Panc1 (cell line): Measurements from ENCODE around the gene CTNNA1. TPM values are rescaled to one million over a fixed set of nuclear protein-coding genes. Genes with fewer than 3 reads are reported as not detected.

Experiments
- ATAC-seq: fragments of 200-7000 bp; cut with Tn5 transposase; 2 replicates; pipeline ENCODE4 v1.9.1; 2020; ENCODE audit warnings: mild to moderate bottlenecking, moderate library complexity
- BruUV-seq: library from RNA; stranded (reverse); fragments of 400-500 nt; replicated peaks from 2 replicates; lab custom pipeline; 2021; lab: Mats Ljungman, UMichigan
- CTCF ChIA-PET: fragments of 300-600 bp; sonication (Branson Sonifier 250); formaldehyde crosslinking; loops from one replicate; lab custom pipeline; 2022; ENCODE audit warnings: antibody characterized with exemption; lab: Charles Lee
- POLR2A ChIA-PET: fragments of 300-600 bp; sonication (Branson Sonifier 250); formaldehyde crosslinking; loops from one replicate; lab custom pipeline; 2022; ENCODE audit warnings: antibody characterized with exemption; lab: Charles Lee
- DNase-seq: peaks from one replicate; pipeline ENCODE4 v3.0.0-alpha.2; 2010; ENCODE audit warnings: low read depth, low spot score
- H3K27ac ChIP-seq: 2 replicates; pipeline ENCODE4 v1.5.1; 2011; ENCODE audit warnings: mild to moderate bottlenecking, low read length, inconsistent platforms
- H3K27me3 ChIP-seq: fragments of 200-500 bp; sonication (Bioruptor generic); 2 replicates; pipeline ENCODE4 v1.6.0; 2014; ENCODE audit warnings: low read length, inconsistent platforms; ENCODE audit not compliant: control insufficient read depth, insufficient read depth
- H3K36me3 ChIP-seq: fragments of 200-500 bp; sonication (Bioruptor generic); 2 replicates; pipeline ENCODE4 v1.5.1; 2014; ENCODE audit warnings: inconsistent platforms, mild to moderate bottlenecking, low read length, moderate library complexity; ENCODE audit not compliant: control insufficient read depth, insufficient read depth
- H3K4me1 ChIP-seq: 2 replicates; pipeline ENCODE4 v1.5.1; 2011; ENCODE audit warnings: inconsistent platforms, mild to moderate bottlenecking, low read length, moderate library complexity; ENCODE audit not compliant: control insufficient read depth, insufficient read depth
- H3K4me3 ChIP-seq, 2 experiments: 2 replicates each; pipeline ENCODE4 v1.5.1; 2011 to 2012; ENCODE audit warnings: low read depth in 2 of 2, low read length in 2 of 2, mild to moderate bottlenecking in 2 of 2, inconsistent platforms in 1 of 2, moderate library complexity in 1 of 2
- H3K9me3 ChIP-seq: fragments of 200-500 bp; sonication (Bioruptor generic); 2 replicates; pipeline ENCODE4 v1.5.1; 2014; ENCODE audit warnings: low read depth, mild to moderate bottlenecking, inconsistent platforms, low read length, moderate library complexity; ENCODE audit not compliant: control insufficient read depth, insufficient read depth
- POLR2AphosphoS5 ChIP-seq: IDR thresholded peaks from 2 replicates; pipeline ENCODE4 v1.6.1; 2012; ENCODE audit warnings: mild to moderate bottlenecking, low read depth, low read length, moderate library complexity
- SIN3A ChIP-seq: IDR thresholded peaks from 2 replicates; pipeline ENCODE4 v1.6.1; 2012; ENCODE audit warnings: low read depth, mild to moderate bottlenecking, low read length, moderate library complexity, borderline replicate concordance; ENCODE audit not compliant: insufficient read depth
- TCF7L2 ChIP-seq: IDR thresholded peaks from 2 replicates; pipeline ENCODE4 v1.6.1; 2011; ENCODE audit warnings: mild to moderate bottlenecking, low read depth, low read length, inconsistent platforms
- in situ Hi-C: cut with HindIII; loops from 2 replicates; pipeline ENCODE4 v1.10.0; 2016; ENCODE audit warnings: low sequenced_read_pairs, low pct_unique_long_range_greater_than_20kb
- intact Hi-C: fragments of 100-400 bp; cut with micrococcal nuclease; formaldehyde crosslinking; loops from one replicate; pipeline ENCODE4 v1.10.0; 2022; ENCODE audit not compliant: unreplicated experiment
- total RNA-seq: library from RNA; stranded (reverse); gene quantifications from one replicate; pipeline ENCODE4 v1.2.1, GENCODE V29; 2021; ENCODE audit not compliant: unreplicated experiment
- TF ChIP-seq, protein P1 (sequence below): fragments of 450-650 bp; IDR thresholded peaks from 2 replicates; pipeline ENCODE4 v1.5.1; 2017; ENCODE audit warnings: mild to moderate bottlenecking
- TF ChIP-seq, protein P2 (sequence below), 2 experiments: IDR thresholded peaks; 2 replicates each; pipeline ENCODE4 v1.6.1; 2011 to 2012; ENCODE audit warnings: low read depth in 2 of 2, control low read depth in 1 of 2, low read length in 1 of 2, mild to moderate bottlenecking in 1 of 2, moderate library complexity in 1 of 2; ENCODE audit not compliant: insufficient read depth in 1 of 2

Gene CTNNA1
- total RNA-seq, 1 experiment from 2014 or later, result 298 TPM

DNA sequence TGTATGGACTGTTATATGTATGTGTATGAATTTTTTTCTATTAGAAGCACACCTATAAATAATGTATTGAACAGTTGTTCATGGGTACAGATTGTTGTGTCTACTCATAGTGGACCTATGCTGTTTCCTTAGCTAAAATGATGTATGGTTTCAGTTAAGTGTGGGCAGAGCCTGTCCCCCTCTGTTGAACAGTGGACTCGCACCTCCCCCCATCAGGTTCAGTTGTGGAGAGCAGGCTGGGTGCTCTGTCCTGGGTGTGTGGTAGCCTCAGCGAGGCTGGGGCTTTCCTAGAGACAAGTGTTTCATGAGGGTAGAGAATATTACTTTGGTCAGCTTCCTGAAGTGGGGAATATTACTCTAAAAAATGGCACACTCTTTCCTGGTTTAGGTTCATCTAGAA, 169.3 kb downstream of the CTNNA1 start:
- intact Hi-C loops (no loop called here), in situ Hi-C loops (no loop called here)
- no peaks in the 10 kb centered on the region for H3K9me3 ChIP-seq
- no TSS peak for BruUV-seq
- H3K36me3 ChIP-seq, result peaks cover 5% of the 10 kb centered on the region
- H3K27me3 ChIP-seq, result no peaks in the 10 kb centered on the region
- CTCF ChIA-PET, result interaction anchor here (0.6 kb wide), 1 partner anchor 454 kb away, joined by 4 read pairs; no protein-coding TSS in a partner anchor
- no peak overlapping the region for H3K4me3 ChIP-seq
- no peak for ATAC-seq
- POLR2A ChIA-PET, result no interaction called here
- no peak for DNase-seq
- TF ChIP-seq SIN3A (no peak), TCF7L2 (no peak), POLR2AphosphoS5 (no peak)
- TF ChIP-seq, protein P1, sequence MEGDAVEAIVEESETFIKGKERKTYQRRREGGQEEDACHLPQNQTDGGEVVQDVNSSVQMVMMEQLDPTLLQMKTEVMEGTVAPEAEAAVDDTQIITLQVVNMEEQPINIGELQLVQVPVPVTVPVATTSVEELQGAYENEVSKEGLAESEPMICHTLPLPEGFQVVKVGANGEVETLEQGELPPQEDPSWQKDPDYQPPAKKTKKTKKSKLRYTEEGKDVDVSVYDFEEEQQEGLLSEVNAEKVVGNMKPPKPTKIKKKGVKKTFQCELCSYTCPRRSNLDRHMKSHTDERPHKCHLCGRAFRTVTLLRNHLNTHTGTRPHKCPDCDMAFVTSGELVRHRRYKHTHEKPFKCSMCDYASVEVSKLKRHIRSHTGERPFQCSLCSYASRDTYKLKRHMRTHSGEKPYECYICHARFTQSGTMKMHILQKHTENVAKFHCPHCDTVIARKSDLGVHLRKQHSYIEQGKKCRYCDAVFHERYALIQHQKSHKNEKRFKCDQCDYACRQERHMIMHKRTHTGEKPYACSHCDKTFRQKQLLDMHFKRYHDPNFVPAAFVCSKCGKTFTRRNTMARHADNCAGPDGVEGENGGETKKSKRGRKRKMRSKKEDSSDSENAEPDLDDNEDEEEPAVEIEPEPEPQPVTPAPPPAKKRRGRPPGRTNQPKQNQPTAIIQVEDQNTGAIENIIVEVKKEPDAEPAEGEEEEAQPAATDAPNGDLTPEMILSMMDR, result no peak
- TF ChIP-seq, protein P2, sequence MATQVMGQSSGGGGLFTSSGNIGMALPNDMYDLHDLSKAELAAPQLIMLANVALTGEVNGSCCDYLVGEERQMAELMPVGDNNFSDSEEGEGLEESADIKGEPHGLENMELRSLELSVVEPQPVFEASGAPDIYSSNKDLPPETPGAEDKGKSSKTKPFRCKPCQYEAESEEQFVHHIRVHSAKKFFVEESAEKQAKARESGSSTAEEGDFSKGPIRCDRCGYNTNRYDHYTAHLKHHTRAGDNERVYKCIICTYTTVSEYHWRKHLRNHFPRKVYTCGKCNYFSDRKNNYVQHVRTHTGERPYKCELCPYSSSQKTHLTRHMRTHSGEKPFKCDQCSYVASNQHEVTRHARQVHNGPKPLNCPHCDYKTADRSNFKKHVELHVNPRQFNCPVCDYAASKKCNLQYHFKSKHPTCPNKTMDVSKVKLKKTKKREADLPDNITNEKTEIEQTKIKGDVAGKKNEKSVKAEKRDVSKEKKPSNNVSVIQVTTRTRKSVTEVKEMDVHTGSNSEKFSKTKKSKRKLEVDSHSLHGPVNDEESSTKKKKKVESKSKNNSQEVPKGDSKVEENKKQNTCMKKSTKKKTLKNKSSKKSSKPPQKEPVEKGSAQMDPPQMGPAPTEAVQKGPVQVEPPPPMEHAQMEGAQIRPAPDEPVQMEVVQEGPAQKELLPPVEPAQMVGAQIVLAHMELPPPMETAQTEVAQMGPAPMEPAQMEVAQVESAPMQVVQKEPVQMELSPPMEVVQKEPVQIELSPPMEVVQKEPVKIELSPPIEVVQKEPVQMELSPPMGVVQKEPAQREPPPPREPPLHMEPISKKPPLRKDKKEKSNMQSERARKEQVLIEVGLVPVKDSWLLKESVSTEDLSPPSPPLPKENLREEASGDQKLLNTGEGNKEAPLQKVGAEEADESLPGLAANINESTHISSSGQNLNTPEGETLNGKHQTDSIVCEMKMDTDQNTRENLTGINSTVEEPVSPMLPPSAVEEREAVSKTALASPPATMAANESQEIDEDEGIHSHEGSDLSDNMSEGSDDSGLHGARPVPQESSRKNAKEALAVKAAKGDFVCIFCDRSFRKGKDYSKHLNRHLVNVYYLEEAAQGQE (IDR thresholded peaks at IDR 0.05; ENCODE audit: insufficient read depth in 1 of 2, low read depth in 2 of 2, low read length in 1 of 2), result no peak
- no peak overlapping the region for H3K27ac ChIP-seq
- no peaks in the 10 kb centered on the region for H3K4me1 ChIP-seq

DNA sequence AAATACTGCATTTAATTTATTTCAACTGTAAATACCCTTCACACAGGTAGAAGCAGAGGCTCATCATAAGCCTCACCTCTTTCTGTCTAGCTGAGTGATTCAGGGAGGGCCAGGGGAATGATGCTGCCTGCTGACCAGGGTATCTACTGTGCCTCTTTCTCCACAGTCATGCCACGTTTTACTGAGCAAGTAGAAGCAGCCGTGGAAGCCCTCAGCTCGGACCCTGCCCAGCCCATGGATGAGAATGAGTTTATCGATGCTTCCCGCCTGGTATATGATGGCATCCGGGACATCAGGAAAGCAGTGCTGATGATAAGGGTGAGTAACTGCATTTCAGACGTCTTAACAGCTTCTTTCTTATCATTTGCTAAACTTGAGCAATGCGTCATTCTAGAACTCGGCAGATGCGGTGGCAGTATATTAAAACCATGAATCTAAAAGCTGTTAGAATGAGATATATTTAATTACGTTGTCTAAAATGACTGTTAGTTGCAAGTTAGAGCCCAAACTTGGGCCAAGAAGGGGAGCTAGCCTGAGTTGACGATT, 171.9 kb downstream of the CTNNA1 start:
- H3K4me3 ChIP-seq, result no peak overlapping the region
- CTCF ChIA-PET, result no interaction called here
- no peaks in the 10 kb centered on the region for H3K27me3 ChIP-seq
- BruUV-seq, result no TSS peak
- H3K27ac ChIP-seq, result no peak overlapping the region
- in situ Hi-C loops, result no loop called here
- no peaks in the 10 kb centered on the region for H3K4me1 ChIP-seq
- ATAC-seq, result no peak
- TF ChIP-seq SIN3A (no peak), TCF7L2 (no peak), POLR2AphosphoS5 (no peak)
- TF ChIP-seq, protein P1, result no peak
- TF ChIP-seq, protein P2 (IDR thresholded peaks at IDR 0.05; ENCODE audit: insufficient read depth in 1 of 2, low read depth in 2 of 2, low read length in 1 of 2), result no peak
- H3K36me3 ChIP-seq, result peaks cover 13% of the 10 kb centered on the region
- DNase-seq, result no peak
- POLR2A ChIA-PET, result no interaction called here
- no peaks in the 10 kb centered on the region for H3K9me3 ChIP-seq
- intact Hi-C loops, result no loop called here
